Measurements from ENCODE around the gene PPP3R1. TPM values are rescaled to one million over a fixed set of nuclear protein-coding genes. Genes with fewer than 3 reads are reported as not detected.
A peak's percentile ranks its signal among the peaks of the same experiment; 100 is the strongest.

Gene PPP3R1
- total RNA-seq, result 10 to 100 TPM; 22.5 to 61.5 (median 54.0) TPM
- 10 to 100 TPM; 22.4 to 75.7 TPM for polyA plus RNA-seq
- long read RNA-seq, donor 1, partial matches to known transcripts, result 0 of 1 reads
- long read RNA-seq, donor 1, other reads (novel, unspliced or antisense), result 1 of 1 reads
- long read RNA-seq, donor 2, transcript PPP3R1-201 (6 exons, 3,023 nt), result major isoform, 14 of 14 reads
- long read RNA-seq, donor 2, partial matches to known transcripts, result 0 of 14 reads
- long read RNA-seq, donor 2, other reads (novel, unspliced or antisense), result 0 of 14 reads
- long read RNA-seq, donor 3, partial matches to known transcripts, result 0 of 5 reads
- long read RNA-seq, donor 3, other reads (novel, unspliced or antisense), result 3 of 5 reads

GRCh38 chr2:68252400-68253218 lies at the start of gene PPP3R1:
Gene PPP3R1 (minus strand): TSS chr2:68252532. CDS start chr2:68252127, 405 bp downstream.
- peak; percentile 95 to 97 (median 95) for DNase-seq
- Histone ChIP-seq H3K27ac (peak within 1 kb of the TSS; percentile 89 to 96), H3K9me3 (no peaks in the 10 kb centered on the region), H3K27me3 (no peaks in the 10 kb centered on the region), H3K4me3 (peak within 1 kb of the TSS; percentile 82), H3K4me1 (ENCODE audit: insufficient read depth) (peaks cover 6% of the 10 kb centered on the region), H3K36me3 (no peaks in the 10 kb centered on the region)
- 0% methylated on average over 69 to 78 of the region's 79 CpGs for WGBS, 3 donors
- intact Hi-C loops (cut with DNase I), result loop anchor here in 1 of 4 donors (5.0 kb wide), 1 partner anchor 95 kb away; the partner anchor contains the start of gene PNO1
- TF ChIP-seq EP300 (IDR thresholded peaks at IDR 0.05), result peak; percentile 20
- TF ChIP-seq POLR2A (IDR thresholded peaks at IDR 0.05), result peak; percentile 78
- no peak for TF ChIP-seq CTCF (IDR thresholded peaks at IDR 0.05)

- TF ChIP-seq EP300 (IDR thresholded peaks at IDR 0.05), result no peak
- TF ChIP-seq CTCF (IDR thresholded peaks at IDR 0.05), result no peak
- TF ChIP-seq POLR2A (IDR thresholded peaks at IDR 0.05), result no peak
- H3K4me3 ChIP-seq, result no peak overlapping the region
- no peaks in the 10 kb centered on the region for H3K9me3 ChIP-seq
- DNase-seq, result no peak
- intact Hi-C loops (cut with DNase I), result no loop called here
- H3K27ac ChIP-seq, result no peak overlapping the region
- H3K36me3 ChIP-seq, result no peaks in the 10 kb centered on the region
- H3K27me3 ChIP-seq, result no peaks in the 10 kb centered on the region
- no peaks in the 10 kb centered on the region for H3K4me1 ChIP-seq (ENCODE audit: insufficient read depth)
Measured at GRCh38 chr2:68295516-68295915, 43.2 kb upstream of the PPP3R1 start.

- intact Hi-C loops (cut with DNase I), result no loop called here
- no peaks in the 10 kb centered on the region for H3K4me1 ChIP-seq (ENCODE audit: insufficient read depth)
Measured at GRCh38 chr2:68294913-68295312, 42.6 kb upstream of the PPP3R1 start.

More at GRCh38 chr2:68294913-68295312, 42.6 kb upstream of the PPP3R1 start:
- DNase-seq, result no peak
- H3K36me3 ChIP-seq, result no peaks in the 10 kb centered on the region
- TF ChIP-seq EP300 (IDR thresholded peaks at IDR 0.05) (no peak), POLR2A (IDR thresholded peaks at IDR 0.05) (no peak), CTCF (IDR thresholded peaks at IDR 0.05) (no peak)
- H3K27me3 ChIP-seq, result no peaks in the 10 kb centered on the region
- 40 to 75% (median 56%) methylated on average over 2 of the region's 2 CpGs for WGBS, 3 donors
- no peak overlapping the region for H3K27ac ChIP-seq
- no peak overlapping the region for H3K4me3 ChIP-seq
- H3K9me3 ChIP-seq, result no peaks in the 10 kb centered on the region
